Measurements from ENCODE around the gene DYNLL1.
"Not testable (repeated sequence)": the region's sequence is repeated elsewhere in the genome, so short reads cannot be mapped to it uniquely, and the experiment has no call there.

Gene DYNLL1

GRCh38 chr12:120495731-120496412 lies at the start of gene DYNLL1:
TSS of gene DYNLL1 (plus strand) at chr12:120496113. CDS start at chr12:120496422, 309 bp downstream.
- DNase-seq, result peak; percentile 99

GRCh38 chr12:120446844-120447178 lies 49.1 kb upstream of the DYNLL1 start:
- DNase-seq, result not testable (repeated sequence)

DNA sequence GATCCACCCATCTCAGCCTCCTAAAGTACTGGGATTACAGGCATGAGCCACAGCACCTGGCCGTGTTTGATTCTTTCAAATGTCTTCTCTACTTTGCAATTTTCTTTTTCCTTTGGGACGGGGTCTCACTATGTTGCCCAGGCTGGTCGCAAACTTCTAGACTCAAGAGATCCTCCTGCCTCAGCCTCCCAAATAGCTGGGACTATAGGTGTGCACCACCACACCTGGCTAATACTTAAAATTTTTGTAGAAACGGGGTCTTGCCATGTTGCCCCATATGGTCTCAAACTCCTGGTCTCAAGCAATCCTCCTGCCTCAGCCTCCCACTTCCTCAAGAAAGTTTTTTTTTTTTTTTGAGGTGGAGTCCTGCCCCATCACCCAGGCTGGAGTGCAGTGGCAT lies 47.9 kb upstream of the DYNLL1 start:
- no peak for DNase-seq

GRCh38 chr12:120452524-120452923 lies 43.4 kb upstream of the DYNLL1 start:
- not testable (repeated sequence) for DNase-seq

GRCh38 chr12:120453060-120453750 lies 42.7 kb upstream of the DYNLL1 start:
- no peak for DNase-seq

GRCh38 chr12:120453977-120454376 lies 41.9 kb upstream of the DYNLL1 start:
- peak; percentile 66 for DNase-seq

GRCh38 chr12:120455302-120455701 lies 40.6 kb upstream of the DYNLL1 start:
- no peak for DNase-seq

- DNase-seq, result peak; percentile 76
Measured at GRCh38 chr12:120457133-120457532, 38.8 kb upstream of the DYNLL1 start.

DNA sequence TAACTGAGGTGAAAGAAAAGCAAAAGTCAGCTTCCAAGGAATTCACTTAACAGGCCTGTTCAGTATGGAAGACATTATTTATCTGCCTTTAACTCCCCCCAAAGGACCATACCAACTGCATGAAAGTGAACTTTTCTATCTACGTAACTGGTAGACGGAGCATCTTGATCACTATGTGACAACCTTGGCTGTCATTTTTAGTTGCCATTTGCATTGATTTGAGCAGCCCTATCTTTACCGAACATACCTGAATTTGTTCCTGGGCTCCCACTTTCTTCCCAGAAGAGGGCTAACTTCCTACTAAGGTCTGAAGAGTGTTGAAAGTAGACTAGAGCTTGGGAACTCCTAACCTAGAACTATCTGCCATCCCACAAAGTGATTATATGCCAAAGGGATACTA lies 35.8 kb upstream of the DYNLL1 start:
- no peak for DNase-seq

DNA sequence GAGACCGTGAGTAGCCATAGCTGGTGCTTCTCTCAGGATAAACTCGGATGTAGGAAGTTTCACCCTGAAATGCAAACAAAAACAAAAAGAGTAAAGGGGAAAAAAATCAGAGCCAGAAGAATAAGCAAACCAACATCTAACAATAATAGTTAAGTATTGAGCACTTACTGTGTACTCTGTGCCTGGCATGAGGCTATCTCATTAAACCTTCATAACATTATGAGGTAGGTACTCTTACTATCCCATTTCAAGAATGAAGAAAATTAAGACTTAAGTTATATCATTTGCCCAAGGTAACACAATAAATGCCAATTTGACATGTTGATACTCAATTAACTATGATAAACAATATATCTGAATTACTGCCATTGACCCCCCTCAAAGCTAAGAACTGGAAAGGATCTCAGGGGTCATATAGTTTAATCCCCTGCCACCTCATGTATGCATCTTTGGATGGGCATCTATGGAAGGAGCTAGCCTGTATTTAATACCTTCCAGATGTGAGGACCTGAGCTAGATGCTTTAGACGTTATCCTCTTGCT lies 33.7 kb upstream of the DYNLL1 start:
- no peak for DNase-seq

DNA sequence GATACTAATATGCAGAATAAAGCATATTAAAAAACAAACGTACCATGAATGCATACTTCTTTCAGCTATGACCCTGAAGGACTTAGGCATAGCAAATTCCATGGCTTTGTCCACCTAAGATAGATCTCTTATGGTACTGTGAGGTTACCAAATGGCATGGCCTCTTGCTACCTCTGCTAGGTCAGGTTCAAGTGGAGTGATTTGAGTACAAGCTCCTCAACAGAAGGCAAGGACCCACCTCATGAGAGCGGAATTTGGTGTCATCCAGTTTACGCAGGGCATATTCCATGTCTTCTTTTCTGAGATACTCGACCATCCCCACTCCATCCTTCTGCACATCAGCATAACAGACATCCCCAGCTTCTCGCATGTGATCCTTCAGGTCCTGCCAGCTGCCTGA lies 32.2 kb upstream of the DYNLL1 start:
- DNase-seq, result no peak

GRCh38 chr12:120465756-120466155 lies 30.2 kb upstream of the DYNLL1 start:
- no peak for DNase-seq

DNA sequence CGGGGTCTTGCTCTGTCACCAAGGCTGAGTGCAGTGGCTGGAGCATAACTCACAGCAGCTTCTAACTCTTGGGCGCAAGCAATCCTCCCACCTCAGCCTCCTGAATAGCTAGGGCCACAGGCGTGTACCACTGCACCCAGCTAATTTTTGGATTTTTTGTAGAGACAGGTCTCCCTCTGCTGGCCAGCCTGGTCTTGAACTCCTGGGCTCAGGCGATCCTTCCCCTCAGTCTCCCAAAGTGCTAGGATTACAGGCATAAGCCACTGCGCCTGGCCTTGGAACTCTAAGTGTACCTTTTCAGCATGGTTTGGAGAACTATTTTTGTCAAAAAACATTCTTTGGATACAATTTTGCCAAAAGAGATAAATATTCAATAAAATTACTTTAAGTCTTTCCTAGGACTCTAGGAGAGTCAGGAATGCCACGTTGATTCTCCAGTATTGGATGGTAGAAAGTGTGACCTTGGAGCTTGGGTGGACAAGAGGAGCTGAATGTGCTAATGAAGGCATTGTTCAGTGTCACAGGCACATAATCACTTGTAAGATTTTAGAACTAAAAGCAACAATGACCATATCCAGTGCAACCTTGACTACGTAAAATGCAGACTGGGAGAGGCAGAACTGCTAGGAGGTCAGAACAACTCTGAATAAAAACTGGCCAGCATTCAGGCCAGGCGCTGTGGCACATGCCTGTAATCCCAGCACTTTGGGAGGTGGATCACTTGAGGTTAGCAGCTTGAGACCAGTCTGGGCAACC lies 29.2 kb upstream of the DYNLL1 start:
- peak; percentile 75 for DNase-seq

DNA sequence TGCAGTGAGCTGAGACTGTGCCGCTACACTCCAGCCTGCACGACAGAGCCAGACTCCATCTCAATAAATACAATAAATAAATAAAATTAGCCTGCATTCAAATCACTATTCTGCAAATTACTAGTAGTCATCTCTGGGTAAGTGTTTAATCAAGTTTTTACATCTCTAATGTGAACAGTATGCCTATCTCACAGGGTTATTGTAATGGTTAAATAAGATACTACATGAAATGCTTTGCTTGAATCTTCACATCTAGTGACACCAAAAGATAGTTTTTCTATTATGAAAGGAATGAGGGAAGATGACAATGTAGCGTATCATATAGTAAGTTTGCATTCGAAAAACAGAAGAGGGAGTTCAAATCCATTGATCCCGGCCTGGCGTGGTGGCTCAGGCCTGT lies 28.5 kb upstream of the DYNLL1 start:
- DNase-seq, result no peak

DNA sequence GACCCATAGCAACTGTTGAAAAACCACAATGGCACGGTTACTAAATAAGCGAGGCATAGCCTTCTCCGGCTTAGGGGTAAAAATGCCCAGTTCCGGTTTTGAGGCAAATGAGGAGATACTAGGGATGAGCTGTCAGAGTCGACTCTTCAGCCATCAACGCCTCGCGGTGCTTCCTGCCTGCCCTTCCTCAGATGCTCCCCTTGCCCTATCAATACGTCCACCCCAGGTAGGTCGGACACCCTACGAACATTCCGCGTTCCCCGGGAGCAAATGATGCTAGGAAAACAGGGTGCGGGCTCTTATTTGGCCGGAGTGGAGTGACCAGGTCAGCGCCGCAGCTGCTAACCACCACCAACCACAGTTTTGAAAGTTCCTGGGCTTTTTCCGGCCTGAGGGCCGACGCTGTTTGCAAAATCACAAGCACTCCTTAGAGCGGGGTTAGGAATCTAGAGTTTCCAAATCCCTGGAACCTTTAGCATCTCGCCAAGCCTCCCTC lies 27.5 kb upstream of the DYNLL1 start:
- DNase-seq, result peak; percentile 28

- peak; percentile 73 for DNase-seq
Measured at GRCh38 chr12:120468821-120469449, 27.0 kb upstream of the DYNLL1 start.

DNA sequence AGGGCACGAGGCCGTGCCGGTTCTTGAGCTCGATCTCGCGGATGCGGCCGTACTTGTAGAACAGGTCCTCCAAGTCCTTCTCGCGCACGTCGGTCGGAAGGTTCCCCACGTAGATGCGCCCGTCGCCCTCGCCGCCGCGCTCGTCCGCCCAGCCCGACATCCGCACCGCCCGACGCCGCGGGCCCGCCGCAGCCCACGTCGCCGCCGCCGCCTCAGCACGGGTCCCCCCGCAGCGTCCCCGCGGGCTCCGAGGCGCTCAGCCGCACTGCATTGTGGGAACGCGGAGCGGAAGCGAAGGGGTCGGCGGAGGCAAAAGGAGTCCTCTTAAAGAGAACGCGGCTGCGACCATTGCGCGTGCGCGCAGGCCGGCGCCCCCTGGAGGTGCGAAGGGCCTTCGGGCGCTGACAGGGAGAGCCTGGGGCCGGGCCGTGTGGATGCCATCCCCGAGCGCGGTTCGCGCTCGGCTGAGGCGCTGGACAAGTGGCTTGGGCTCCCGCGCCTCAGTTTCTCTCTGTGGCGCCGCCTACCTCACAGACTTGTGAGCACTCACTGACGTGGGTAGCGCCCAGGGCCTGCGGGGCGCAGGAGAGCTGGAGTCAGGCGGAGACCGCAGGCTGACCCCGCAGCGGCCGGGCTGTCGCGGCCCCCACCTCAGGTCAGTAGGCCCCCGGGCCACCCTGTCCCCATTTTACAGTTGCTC lies 26.3 kb upstream of the DYNLL1 start, which contains the start of gene SRSF9:
SRSF9 (minus strand) TSS at position 299 of the 700 bp plus-strand sequence; CDS start at position 160, 139 bp downstream.
- peak; percentile 98 for DNase-seq

GRCh38 chr12:120470150-120470784 lies 25.6 kb upstream of the DYNLL1 start:
- peak; percentile 65 for DNase-seq

GRCh38 chr12:120472521-120472920 lies 23.4 kb upstream of the DYNLL1 start:
- DNase-seq, result no peak

- DNase-seq, result peak; percentile 38
Measured at GRCh38 chr12:120473807-120474615, 21.9 kb upstream of the DYNLL1 start.

- no peak for DNase-seq
Measured at GRCh38 chr12:120474616-120474960, 21.3 kb upstream of the DYNLL1 start.
